HepG2 (cell line): Measurements from ENCODE around the gene SPTSSB. TPM values are rescaled to one million over a fixed set of nuclear protein-coding genes. Genes with fewer than 3 reads are reported as not detected.

Experiments used
- ATM ChIP-seq: fragments of 450-650 bp; IDR thresholded peaks from 2 replicates; pipeline ENCODE4 v1.7.1; 2017; ENCODE audit warnings: mild to moderate bottlenecking, borderline replicate concordance
- DMAP1 ChIP-seq: IDR thresholded peaks from 2 replicates; pipeline ENCODE4 v1.6.1; 2016
- JARID2 ChIP-seq: sonication (generic); formaldehyde crosslinking; IDR thresholded peaks from 2 replicates; pipeline ENCODE4 v1.8.1; 2023; ENCODE audit warnings: missing genetic modification reagents, inconsistent platforms; ENCODE audit not compliant: insufficient replicate concordance
- KDM2A ChIP-seq: sonication (generic); formaldehyde crosslinking; IDR thresholded peaks from 2 replicates; pipeline ENCODE4 v1.4.0; 2020; ENCODE audit warnings: low read depth, missing genetic modification reagents, borderline replicate concordance
- RERE ChIP-seq: IDR thresholded peaks from 2 replicates; pipeline ENCODE4 v1.6.1; 2016; ENCODE audit warnings: low read depth, missing genetic modification reagents, missing compliant biosample characterization
- SOX5 ChIP-seq: IDR thresholded peaks from 2 replicates; pipeline ENCODE4 v1.6.1; 2016; ENCODE audit warnings: borderline replicate concordance
- SRSF4 ChIP-seq: fragments of 200-400 bp; formaldehyde crosslinking; IDR thresholded peaks from one replicate; pipeline ENCODE4 v1.6.1; 2018; ENCODE audit warnings: mild to moderate bottlenecking, low read depth, low read length, moderate library complexity; ENCODE audit not compliant: poor library complexity, severe bottlenecking
- YEATS4 ChIP-seq: sonication (generic); formaldehyde crosslinking; IDR thresholded peaks from 2 replicates; pipeline ENCODE4 v1.4.0; 2020; ENCODE audit warnings: missing genetic modification reagents, borderline replicate concordance
- ZBTB25 ChIP-seq: IDR thresholded peaks from 2 replicates; pipeline ENCODE4 v1.6.1; 2018; ENCODE audit warnings: missing genetic modification reagents
- ZNF225 ChIP-seq: sonication (generic); formaldehyde crosslinking; IDR thresholded peaks from 2 replicates; pipeline ENCODE4 v1.4.0; 2020; ENCODE audit warnings: mild to moderate bottlenecking, missing genetic modification reagents
- ZNF468 ChIP-seq: sonication (generic); formaldehyde crosslinking; IDR thresholded peaks from 2 replicates; pipeline ENCODE4 v1.8.0; 2022; ENCODE audit warnings: mild to moderate bottlenecking, moderate library complexity, missing genetic modification reagents
- ZNF501 ChIP-seq: sonication (generic); formaldehyde crosslinking; IDR thresholded peaks from 2 replicates; pipeline ENCODE4 v1.5.1; 2020; ENCODE audit warnings: mild to moderate bottlenecking, moderate library complexity, missing genetic modification reagents
- ZNF510 ChIP-seq: sonication (generic); formaldehyde crosslinking; IDR thresholded peaks from 2 replicates; pipeline ENCODE4 v1.4.0; 2020; ENCODE audit warnings: low read depth, mild to moderate bottlenecking, missing genetic modification reagents
- ZNF674 ChIP-seq: sonication (generic); formaldehyde crosslinking; IDR thresholded peaks from 2 replicates; pipeline ENCODE4 v1.5.0; 2020; ENCODE audit warnings: low read depth, mild to moderate bottlenecking, missing genetic modification reagents
- ZNF737 ChIP-seq: sonication (generic); formaldehyde crosslinking; IDR thresholded peaks from 2 replicates; pipeline ENCODE4 v1.5.0; 2020; ENCODE audit warnings: missing genetic modification reagents, mild to moderate bottlenecking, borderline replicate concordance
- ZSCAN31 ChIP-seq: sonication (generic); formaldehyde crosslinking; IDR thresholded peaks from 2 replicates; pipeline ENCODE4 v1.5.0; 2020; ENCODE audit warnings: low read depth, mild to moderate bottlenecking, missing genetic modification reagents
- polyA plus RNA-seq, 8 experiments: library from polyadenylated mRNA; depleted of rRNA in 3 of 8; stranded (reverse) in 7 of 8; unstranded in 1 of 8; fragments of >200 nt; fragmentation: Illumina TruSeq in 4 of 8; extraction: Trizol in 4 of 8; gene quantifications; 2 replicates each; pipeline versions ENCODE4 v1.2.1 to v1.2.3, GENCODE V29; 2011 to 2016; ENCODE audit warnings: low read depth in 4 of 8, missing spikeins in 1 of 8, mixed read lengths in 1 of 8; ENCODE audit not compliant: insufficient read depth in 1 of 8
- total RNA-seq, 5 experiments: library from RNA; depleted of rRNA; stranded (reverse); fragments of >200 nt; fragmentation: Illumina TruSeq; extraction: Trizol; gene quantifications; 2 replicates each; pipeline ENCODE4 v1.2.3, GENCODE V29; 2016; ENCODE audit warnings: low read depth in 1 of 5
- TF ChIP-seq, protein P1 (sequence below): sonication (generic); formaldehyde crosslinking; IDR thresholded peaks from 2 replicates; pipeline ENCODE4 v1.5.0; 2020; ENCODE audit warnings: mild to moderate bottlenecking, missing genetic modification reagents
- TF ChIP-seq, protein P2 (sequence below): sonication (generic); formaldehyde crosslinking; IDR thresholded peaks from 2 replicates; pipeline ENCODE4 v1.4.0; 2020; ENCODE audit warnings: missing genetic modification reagents

SPTSSB gene
- total and polyA plus RNA-seq, 2 of the 13 experiments (the other 11 are each of a cell fraction or from before 2014, with no cell fraction given), result 0.51 to 2.4 TPM

DNA sequence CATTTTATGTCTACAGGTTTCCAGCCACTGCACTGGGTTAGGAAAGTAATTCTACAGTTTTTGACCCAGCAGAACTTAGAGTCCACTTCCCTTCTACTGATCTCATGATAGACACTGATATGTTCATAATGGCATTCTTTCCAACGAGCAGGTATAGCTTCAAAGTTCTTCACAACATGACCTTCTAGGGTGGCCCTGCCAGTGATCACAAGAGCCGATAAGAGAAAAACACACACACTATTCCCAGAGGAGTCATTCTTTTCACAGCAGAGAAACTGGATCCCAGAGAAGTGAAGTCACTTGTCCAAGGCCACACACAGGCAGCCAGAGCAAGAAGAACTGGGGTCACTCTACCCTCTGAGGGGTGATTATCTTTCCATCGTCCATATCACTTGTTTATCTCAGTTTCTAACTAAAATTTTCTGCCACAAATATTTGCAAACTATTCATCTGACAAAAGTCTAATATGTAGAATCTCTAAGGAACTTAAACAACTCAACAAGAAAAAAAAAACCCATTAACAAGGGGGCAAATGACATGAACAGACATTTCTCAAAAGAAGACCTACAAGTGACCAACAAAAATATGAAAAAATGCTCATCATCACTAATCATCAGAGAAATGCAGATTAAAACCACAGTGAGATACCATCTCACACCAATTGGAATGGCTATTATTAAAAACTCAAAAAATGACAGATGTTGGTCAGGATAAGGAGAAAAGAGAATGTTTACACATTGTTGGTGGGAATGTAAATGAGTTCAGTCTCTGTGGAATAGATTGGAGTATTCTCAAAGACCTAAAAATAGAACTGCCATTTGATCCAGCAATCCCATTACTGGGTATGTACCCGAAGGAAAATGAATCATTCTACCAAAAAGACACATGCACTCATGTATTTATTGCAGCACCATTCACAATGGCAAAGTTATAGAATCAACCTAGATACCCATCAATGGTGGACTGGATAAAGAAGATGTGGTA, 31.5 kb downstream of the SPTSSB start (continued):
- TF ChIP-seq RERE (CRISPR knock-in tag) (peak; percentile 67; the same call in 1 of the 2 replicates), ZBTB25 (CRISPR knock-in tag) (0 out of 2 replicates have a peak, but pooled peaks have one; percentile 52), ZSCAN31 (CRISPR knock-in tag) (no peak), JARID2 (CRISPR knock-in tag) (peak; percentile 58), SOX5 (CRISPR knock-in tag) (peak; percentile 77; the same call in 1 of the 2 replicates), KDM2A (no peak), SRSF4 (no peak), ZNF468 (CRISPR knock-in tag) (no peak), ATM (no peak), ZNF674 (CRISPR knock-in tag) (no peak), ZNF510 (CRISPR knock-in tag) (no peak), ZNF501 (CRISPR knock-in tag) (no peak), ZNF737 (CRISPR knock-in tag) (no peak), DMAP1 (CRISPR knock-in tag) (0 out of 2 replicates have a peak, but pooled peaks have one; percentile 37), YEATS4 (0 out of 2 replicates have a peak, but pooled peaks have one; percentile 32), ZNF225 (CRISPR knock-in tag) (no peak)
- TF ChIP-seq, protein P1, sequence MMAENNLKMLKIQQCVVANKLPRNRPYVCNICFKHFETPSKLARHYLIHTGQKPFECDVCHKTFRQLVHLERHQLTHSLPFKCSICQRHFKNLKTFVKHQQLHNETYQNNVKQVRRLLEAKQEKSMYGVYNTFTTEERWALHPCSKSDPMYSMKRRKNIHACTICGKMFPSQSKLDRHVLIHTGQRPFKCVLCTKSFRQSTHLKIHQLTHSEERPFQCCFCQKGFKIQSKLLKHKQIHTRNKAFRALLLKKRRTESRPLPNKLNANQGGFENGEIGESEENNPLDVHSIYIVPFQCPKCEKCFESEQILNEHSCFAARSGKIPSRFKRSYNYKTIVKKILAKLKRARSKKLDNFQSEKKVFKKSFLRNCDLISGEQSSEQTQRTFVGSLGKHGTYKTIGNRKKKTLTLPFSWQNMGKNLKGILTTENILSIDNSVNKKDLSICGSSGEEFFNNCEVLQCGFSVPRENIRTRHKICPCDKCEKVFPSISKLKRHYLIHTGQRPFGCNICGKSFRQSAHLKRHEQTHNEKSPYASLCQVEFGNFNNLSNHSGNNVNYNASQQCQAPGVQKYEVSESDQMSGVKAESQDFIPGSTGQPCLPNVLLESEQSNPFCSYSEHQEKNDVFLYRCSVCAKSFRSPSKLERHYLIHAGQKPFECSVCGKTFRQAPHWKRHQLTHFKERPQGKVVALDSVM, result no peak
- TF ChIP-seq, protein P2, sequence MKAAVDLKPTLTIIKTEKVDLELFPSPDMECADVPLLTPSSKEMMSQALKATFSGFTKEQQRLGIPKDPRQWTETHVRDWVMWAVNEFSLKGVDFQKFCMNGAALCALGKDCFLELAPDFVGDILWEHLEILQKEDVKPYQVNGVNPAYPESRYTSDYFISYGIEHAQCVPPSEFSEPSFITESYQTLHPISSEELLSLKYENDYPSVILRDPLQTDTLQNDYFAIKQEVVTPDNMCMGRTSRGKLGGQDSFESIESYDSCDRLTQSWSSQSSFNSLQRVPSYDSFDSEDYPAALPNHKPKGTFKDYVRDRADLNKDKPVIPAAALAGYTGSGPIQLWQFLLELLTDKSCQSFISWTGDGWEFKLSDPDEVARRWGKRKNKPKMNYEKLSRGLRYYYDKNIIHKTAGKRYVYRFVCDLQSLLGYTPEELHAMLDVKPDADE, result no peak
